IMR-90 (cell line): ENCODE data around the gene CLN3.

Source experiments
- POLR2A ChIP-seq: IDR thresholded peaks from 2 replicates; pipeline ENCODE4 v1.6.1; 2012; ENCODE audit warnings: mild to moderate bottlenecking, low read depth, low read length
- RAD21 ChIP-seq: IDR thresholded peaks from 2 replicates; pipeline ENCODE4 v1.6.1; 2012; ENCODE audit warnings: low read length, improper control_type of control experiment
- RCOR1 ChIP-seq: IDR thresholded peaks from 2 replicates; pipeline ENCODE4 v1.6.1; 2012; ENCODE audit warnings: mild to moderate bottlenecking, low read length, improper control_type of control experiment; ENCODE audit not compliant: insufficient replicate concordance
- RFX5 ChIP-seq: IDR thresholded peaks from 2 replicates; pipeline ENCODE4 v1.8.0; 2012; ENCODE audit warnings: low read depth, mild to moderate bottlenecking, low read length, moderate library complexity
- SMC3 ChIP-seq: fragments of 150-350 bp; IDR thresholded peaks from 2 replicates; pipeline ENCODE4 v1.6.1; 2016; ENCODE audit warnings: low read depth, mild to moderate bottlenecking, antibody characterized with exemption, low read length, moderate library complexity
- USF2 ChIP-seq: fragments of 150-350 bp; IDR thresholded peaks from 2 replicates; pipeline ENCODE4 v1.6.1; 2017; ENCODE audit warnings: mild to moderate bottlenecking, antibody characterized with exemption, low read length, low read depth
- TF ChIP-seq, protein P1 (sequence below): conservative IDR thresholded peaks from 2 replicates; pipeline ENCODE4 v1.5.1; 2012; ENCODE audit warnings: mild to moderate bottlenecking, low read depth, low read length, improper control_type of control experiment
- TF ChIP-seq, protein P2 (sequence below): fragments of 150-350 bp; IDR thresholded peaks from 2 replicates; pipeline ENCODE4 v1.6.1; 2016; ENCODE audit warnings: low read depth, mild to moderate bottlenecking, low read length, moderate library complexity, borderline replicate concordance

DNA sequence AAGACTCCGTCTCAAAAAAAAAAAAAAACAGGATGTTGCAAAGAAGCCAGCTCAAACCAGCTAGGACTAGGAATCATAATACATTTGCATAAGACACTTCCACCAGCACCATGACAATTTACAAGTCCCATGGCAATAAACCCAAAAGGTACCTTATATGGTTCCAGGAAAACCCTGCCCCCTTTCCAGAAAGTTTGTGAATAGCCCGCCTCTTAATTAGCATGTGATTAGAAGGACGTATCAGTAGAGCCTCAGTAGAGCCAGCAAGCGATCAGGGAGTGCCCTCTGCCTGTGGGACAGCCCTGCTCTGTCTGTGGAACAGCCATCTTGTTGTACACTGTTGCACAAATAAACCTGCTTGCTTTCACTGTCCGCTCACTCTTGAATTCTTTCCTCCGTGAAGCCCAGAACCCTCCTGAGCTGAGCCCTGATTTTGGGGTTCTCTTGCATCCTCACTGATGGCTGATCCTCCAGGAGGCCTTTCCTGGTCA lies 32.9 kb upstream of the CLN3 start:
- TF ChIP-seq USF2: no peak
- TF ChIP-seq, protein P1, sequence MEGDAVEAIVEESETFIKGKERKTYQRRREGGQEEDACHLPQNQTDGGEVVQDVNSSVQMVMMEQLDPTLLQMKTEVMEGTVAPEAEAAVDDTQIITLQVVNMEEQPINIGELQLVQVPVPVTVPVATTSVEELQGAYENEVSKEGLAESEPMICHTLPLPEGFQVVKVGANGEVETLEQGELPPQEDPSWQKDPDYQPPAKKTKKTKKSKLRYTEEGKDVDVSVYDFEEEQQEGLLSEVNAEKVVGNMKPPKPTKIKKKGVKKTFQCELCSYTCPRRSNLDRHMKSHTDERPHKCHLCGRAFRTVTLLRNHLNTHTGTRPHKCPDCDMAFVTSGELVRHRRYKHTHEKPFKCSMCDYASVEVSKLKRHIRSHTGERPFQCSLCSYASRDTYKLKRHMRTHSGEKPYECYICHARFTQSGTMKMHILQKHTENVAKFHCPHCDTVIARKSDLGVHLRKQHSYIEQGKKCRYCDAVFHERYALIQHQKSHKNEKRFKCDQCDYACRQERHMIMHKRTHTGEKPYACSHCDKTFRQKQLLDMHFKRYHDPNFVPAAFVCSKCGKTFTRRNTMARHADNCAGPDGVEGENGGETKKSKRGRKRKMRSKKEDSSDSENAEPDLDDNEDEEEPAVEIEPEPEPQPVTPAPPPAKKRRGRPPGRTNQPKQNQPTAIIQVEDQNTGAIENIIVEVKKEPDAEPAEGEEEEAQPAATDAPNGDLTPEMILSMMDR: no peak
- TF ChIP-seq POLR2A: no peak
- no peak for TF ChIP-seq RAD21
- TF ChIP-seq RFX5: no peak
- TF ChIP-seq, protein P2, sequence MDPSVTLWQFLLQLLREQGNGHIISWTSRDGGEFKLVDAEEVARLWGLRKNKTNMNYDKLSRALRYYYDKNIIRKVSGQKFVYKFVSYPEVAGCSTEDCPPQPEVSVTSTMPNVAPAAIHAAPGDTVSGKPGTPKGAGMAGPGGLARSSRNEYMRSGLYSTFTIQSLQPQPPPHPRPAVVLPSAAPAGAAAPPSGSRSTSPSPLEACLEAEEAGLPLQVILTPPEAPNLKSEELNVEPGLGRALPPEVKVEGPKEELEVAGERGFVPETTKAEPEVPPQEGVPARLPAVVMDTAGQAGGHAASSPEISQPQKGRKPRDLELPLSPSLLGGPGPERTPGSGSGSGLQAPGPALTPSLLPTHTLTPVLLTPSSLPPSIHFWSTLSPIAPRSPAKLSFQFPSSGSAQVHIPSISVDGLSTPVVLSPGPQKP: no peak
- no peak for TF ChIP-seq SMC3
- TF ChIP-seq RCOR1: no peak
